Loucy (cell line): Measurements from ENCODE around the gene KCNMB2.

Experiments used
- EZH2phosphoT487 ChIP-seq: fragments of 200-600 bp; IDR thresholded peaks from 2 replicates; pipeline ENCODE4 v1.6.1; 2018; ENCODE audit warnings: antibody characterized with exemption, mild to moderate bottlenecking, moderate library complexity, borderline replicate concordance
- TF ChIP-seq, protein P1 (sequence below): fragments of 200-600 bp; sonication (generic); conservative IDR thresholded peaks from 2 replicates; pipeline ENCODE4 v1.5.1; 2014; ENCODE audit warnings: mild to moderate bottlenecking, antibody characterized with exemption, low read length

DNA sequence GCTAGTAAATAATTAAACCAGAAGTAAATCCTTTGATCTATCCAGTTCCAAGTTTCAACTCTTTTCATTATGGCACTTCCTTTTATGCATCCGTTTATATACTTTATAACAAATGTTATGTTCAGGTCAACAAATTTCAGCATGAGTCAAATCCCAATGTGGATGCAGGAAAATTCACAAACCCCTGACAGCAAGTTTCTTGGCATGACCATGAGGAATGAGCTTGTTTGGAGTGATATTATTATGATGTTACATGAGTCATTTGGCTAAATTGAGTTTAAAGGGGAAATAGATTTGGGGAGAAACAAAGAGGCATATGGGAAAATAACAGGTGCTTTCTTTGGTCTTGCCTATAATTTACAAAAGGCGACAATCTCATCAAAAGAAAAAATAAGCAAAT, 32.1 kb upstream of the KCNMB2 start:
- TF ChIP-seq, protein P1, sequence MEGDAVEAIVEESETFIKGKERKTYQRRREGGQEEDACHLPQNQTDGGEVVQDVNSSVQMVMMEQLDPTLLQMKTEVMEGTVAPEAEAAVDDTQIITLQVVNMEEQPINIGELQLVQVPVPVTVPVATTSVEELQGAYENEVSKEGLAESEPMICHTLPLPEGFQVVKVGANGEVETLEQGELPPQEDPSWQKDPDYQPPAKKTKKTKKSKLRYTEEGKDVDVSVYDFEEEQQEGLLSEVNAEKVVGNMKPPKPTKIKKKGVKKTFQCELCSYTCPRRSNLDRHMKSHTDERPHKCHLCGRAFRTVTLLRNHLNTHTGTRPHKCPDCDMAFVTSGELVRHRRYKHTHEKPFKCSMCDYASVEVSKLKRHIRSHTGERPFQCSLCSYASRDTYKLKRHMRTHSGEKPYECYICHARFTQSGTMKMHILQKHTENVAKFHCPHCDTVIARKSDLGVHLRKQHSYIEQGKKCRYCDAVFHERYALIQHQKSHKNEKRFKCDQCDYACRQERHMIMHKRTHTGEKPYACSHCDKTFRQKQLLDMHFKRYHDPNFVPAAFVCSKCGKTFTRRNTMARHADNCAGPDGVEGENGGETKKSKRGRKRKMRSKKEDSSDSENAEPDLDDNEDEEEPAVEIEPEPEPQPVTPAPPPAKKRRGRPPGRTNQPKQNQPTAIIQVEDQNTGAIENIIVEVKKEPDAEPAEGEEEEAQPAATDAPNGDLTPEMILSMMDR, result no peak
- no peak for TF ChIP-seq EZH2phosphoT487
